Liver (tissue), 9 donors: ENCODE measurements around the gene MYL6B. TPM values are rescaled to one million over a fixed set of nuclear protein-coding genes. Genes with fewer than 3 reads are reported as not detected.

Experiments
- DNase-seq: peaks from one replicate; pipeline ENCODE4 v3.0.0-alpha.2; 2017; ENCODE audit warnings: low spot score
- H3K27ac ChIP-seq, 2 donors: one replicate each; pipeline ENCODE4 v1.7.0; 2013; ENCODE audit warnings: inconsistent platforms in 2 of 2, low read length in 2 of 2, control low read depth in 1 of 2, low read depth in 1 of 2, mild to moderate bottlenecking in 1 of 2
- H3K27me3 ChIP-seq, 4 donors: one replicate each; pipeline versions ENCODE4 v1.6.1 to v1.7.0; 2013; ENCODE audit warnings: low read length in 3 of 4, inconsistent platforms in 1 of 4, mild to moderate bottlenecking in 1 of 4, moderate library complexity in 1 of 4; ENCODE audit not compliant: control insufficient read depth in 4 of 4, insufficient read depth in 4 of 4
- H3K36me3 ChIP-seq, 4 donors: one replicate each; pipeline versions ENCODE4 v1.6.1 to v1.7.0; 2013; ENCODE audit warnings: low read length in 3 of 4, mild to moderate bottlenecking in 3 of 4, low read depth in 1 of 4, moderate library complexity in 1 of 4; ENCODE audit not compliant: control insufficient read depth in 4 of 4, insufficient read depth in 3 of 4
- H3K4me1 ChIP-seq, 4 donors: one replicate each; pipeline versions ENCODE4 v1.6.1 to v1.7.0; 2013; ENCODE audit warnings: low read length in 3 of 4, mild to moderate bottlenecking in 3 of 4, moderate library complexity in 1 of 4; ENCODE audit not compliant: control insufficient read depth in 4 of 4, insufficient read depth in 4 of 4
- H3K4me3 ChIP-seq, 3 donors: one replicate each; pipeline versions ENCODE4 v1.6.1 to v1.7.0; 2013; ENCODE audit warnings: low read length in 3 of 3, control low read depth in 1 of 3, low read depth in 1 of 3, mild to moderate bottlenecking in 1 of 3
- H3K9ac ChIP-seq, 2 donors: one replicate each; pipeline ENCODE4 v1.7.0; 2013; ENCODE audit warnings: low read length in 2 of 2, mild to moderate bottlenecking in 2 of 2, moderate library complexity in 2 of 2, control low read depth in 1 of 2, low read depth in 1 of 2
- H3K9me3 ChIP-seq, 4 donors: one replicate each; pipeline versions ENCODE4 v1.6.1 to v1.7.0; 2013; ENCODE audit warnings: low read length in 3 of 4; ENCODE audit not compliant: control insufficient read depth in 4 of 4
- ATF3 ChIP-seq: IDR thresholded peaks from 2 replicates; pipeline ENCODE4 v1.6.1; 2016; ENCODE audit warnings: antibody characterized with exemption
- CTCF ChIP-seq: fragments of 150-350 bp; IDR thresholded peaks from 2 replicates; pipeline ENCODE4 v1.5.1; 2017; ENCODE audit warnings: improper control_type of control experiment, low read depth, low read length; ENCODE audit not compliant: missing input control
- EGR1 ChIP-seq, 2 donors: IDR thresholded peaks; 2 replicates each; pipeline ENCODE4 v1.6.1; 2016 to 2018; ENCODE audit warnings: antibody characterized with exemption in 2 of 2, low read depth in 2 of 2
- FOXA1 ChIP-seq: IDR thresholded peaks from 2 replicates; pipeline ENCODE4 v1.6.1; 2016; ENCODE audit warnings: antibody characterized with exemption
- FOXA2 ChIP-seq: IDR thresholded peaks from 2 replicates; pipeline ENCODE4 v1.6.1; 2016; ENCODE audit warnings: antibody characterized with exemption
- GABPA ChIP-seq, 2 donors: IDR thresholded peaks in 1 of 2; conservative IDR thresholded peaks in 1 of 2; 2 replicates each; pipeline ENCODE4 v1.6.1; 2016; ENCODE audit warnings: antibody characterized with exemption in 2 of 2, mild to moderate bottlenecking in 1 of 2, moderate library complexity in 1 of 2
- HNF4A ChIP-seq, 2 donors: conservative IDR thresholded peaks; 2 replicates each; pipeline ENCODE4 v1.6.1; 2016; ENCODE audit warnings: antibody characterized with exemption in 2 of 2, mild to moderate bottlenecking in 2 of 2
- HNF4G ChIP-seq: IDR thresholded peaks from 2 replicates; pipeline ENCODE4 v1.6.1; 2016; ENCODE audit warnings: antibody characterized with exemption
- JUND ChIP-seq, 2 donors: IDR thresholded peaks; 2 replicates each; pipeline ENCODE4 v1.6.1; 2016; ENCODE audit warnings: antibody characterized with exemption in 2 of 2
- MAX ChIP-seq: IDR thresholded peaks from 2 replicates; pipeline ENCODE4 v1.6.1; 2016; ENCODE audit warnings: antibody characterized with exemption
- NR2F2 ChIP-seq: IDR thresholded peaks from 2 replicates; pipeline ENCODE4 v1.6.1; 2016; ENCODE audit warnings: antibody characterized with exemption
- RAD21 ChIP-seq, 2 donors: IDR thresholded peaks; 2 replicates each; pipeline ENCODE4 v1.6.1; 2016; ENCODE audit warnings: antibody characterized with exemption in 2 of 2, mild to moderate bottlenecking in 2 of 2
- REST ChIP-seq: IDR thresholded peaks from 2 replicates; pipeline ENCODE4 v1.6.1; 2016; ENCODE audit warnings: antibody characterized with exemption, mild to moderate bottlenecking
- RXRA ChIP-seq, 2 donors: IDR thresholded peaks; 2 replicates each; pipeline ENCODE4 v1.6.1; 2017 to 2018; ENCODE audit warnings: antibody characterized with exemption in 2 of 2, mild to moderate bottlenecking in 1 of 2
- SP1 ChIP-seq: IDR thresholded peaks from 2 replicates; pipeline ENCODE4 v1.6.1; 2018; ENCODE audit warnings: antibody characterized with exemption, mild to moderate bottlenecking
- TAF1 ChIP-seq: conservative IDR thresholded peaks from 2 replicates; pipeline ENCODE4 v1.6.1; 2016; ENCODE audit warnings: antibody characterized with exemption, mild to moderate bottlenecking
- YY1 ChIP-seq: IDR thresholded peaks from 2 replicates; pipeline ENCODE4 v1.6.1; 2016; ENCODE audit warnings: antibody characterized with exemption, mild to moderate bottlenecking
- ZBTB33 ChIP-seq: IDR thresholded peaks from 2 replicates; pipeline ENCODE4 v1.6.1; 2016; ENCODE audit warnings: antibody characterized with exemption
- WGBS: extraction: QIAGEN DNeasy Blood & Tissue Kit; methylation state at CpG from one replicate; pipeline ENCODE4 v1.1.7; 2013; 5-methylcytosine and 5-hydroxymethylcytosine counted together
- polyA plus RNA-seq, 2 donors: library from polyadenylated mRNA; stranded (reverse) in 1 of 2; unstranded in 1 of 2; fragments of 200-250 nt in 1 of 2; fragments of >200 nt in 1 of 2; fragmentation: Nextera tagmentation in 1 of 2; extraction: Ambion mirVana in 1 of 2; gene quantifications; one replicate each; pipeline versions ENCODE4 v1.2.1 to v1.2.3, GENCODE V29; 2013 to 2015
- total RNA-seq, 2 donors: library from RNA; depleted of rRNA; stranded (reverse); fragments of >200 nt; gene quantifications; one replicate each; pipeline ENCODE4 v1.2.3, GENCODE V29; 2014
- donor health status: healthy.
- donor health status: healthy.
- donor health status: healthy.
- donor health status: healthy.
- donor health status: healthy.

The MYL6B gene
- total and polyA plus RNA-seq, 4 donors = 3.7 to 14.2 (median 12.6) TPM

GRCh38 chr12:56189099-56189917 lies 36.9 kb downstream of the MYL6B start, which contains the start of gene SMARCC2:
Gene SMARCC2 (minus strand): TSS chr12:56189483. CDS start chr12:56189461, 22 bp downstream.
- peak; percentile 50 for TF ChIP-seq YY1
- peak; percentile 45 to 55 for TF ChIP-seq RAD21 (IDR thresholded peaks at IDR 0.05)
- TF ChIP-seq TAF1 = no peak
- TF ChIP-seq CTCF = peak; percentile 87
- no peak for TF ChIP-seq JUND (IDR thresholded peaks at IDR 0.05)
- H3K9ac ChIP-seq = peak within 1 kb of the TSS; percentile 41 to 66
- peak; percentile 90 for DNase-seq
- peaks cover 0 to 24% (median 18%) of the 10 kb centered on the region in 4 donors for H3K4me1 ChIP-seq
- peaks cover 5 to 13% (median 12%) of the 10 kb centered on the region in 4 donors for H3K36me3 ChIP-seq
- under 1% methylated on average over 93 of the region's 93 CpGs for WGBS
- H3K9me3 ChIP-seq = no peaks in the 10 kb centered on the region
- no peaks in the 10 kb centered on the region for H3K27me3 ChIP-seq
- H3K4me3 ChIP-seq = peak within 1 kb of the TSS; percentile 74 to 95 (median 76)
- peak within 1 kb of the TSS; percentile 78 to 90 for H3K27ac ChIP-seq

GRCh38 chr12:56189918-56190694 lies 37.7 kb downstream of the MYL6B start:
- WGBS = 2% methylated on average over 42 of the region's 42 CpGs
- H3K36me3 ChIP-seq = peaks cover 2 to 5% (median 5%) of the 10 kb centered on the region in 4 donors
- H3K27me3 ChIP-seq = no peaks in the 10 kb centered on the region
- peaks cover 0 to 24% (median 18%) of the 10 kb centered on the region in 4 donors for H3K4me1 ChIP-seq
- H3K9ac ChIP-seq = peak overlapping the region; percentile 41 to 66
- H3K9me3 ChIP-seq = no peaks in the 10 kb centered on the region
- peak overlapping the region; percentile 61 to 95 (median 74) for H3K4me3 ChIP-seq
- DNase-seq = peak; percentile 97
- H3K27ac ChIP-seq = peak overlapping the region; percentile 78 to 90
- peak in 1 of 2 donors; percentile 32 for TF ChIP-seq RXRA (IDR thresholded peaks at IDR 0.05)
- peak; percentile 6 for TF ChIP-seq NR2F2
- TF ChIP-seq ZBTB33 = no peak
- no peak for TF ChIP-seq RAD21 (IDR thresholded peaks at IDR 0.05)
- peak; percentile 48 to 75 for TF ChIP-seq GABPA (IDR thresholded peaks at IDR 0.05 in 1 of 2, conservative IDR thresholded peaks at IDR 0.05 in 1 of 2)
- TF ChIP-seq EGR1 (IDR thresholded peaks at IDR 0.05; ENCODE audit: low read depth in 2 of 2) = no peak
- no peak for TF ChIP-seq SP1
- TF ChIP-seq REST = no peak
- TF ChIP-seq FOXA2 = no peak
- TF ChIP-seq JUND (IDR thresholded peaks at IDR 0.05) = no peak
- no peak for TF ChIP-seq CTCF
- peak; percentile 41 for TF ChIP-seq MAX
- peak; percentile 17 for TF ChIP-seq YY1
- no peak for TF ChIP-seq FOXA1
- no peak for TF ChIP-seq HNF4A (conservative IDR thresholded peaks at IDR 0.05)
- peak; percentile 99 for TF ChIP-seq ATF3
- no peak for TF ChIP-seq TAF1
- no peak for TF ChIP-seq HNF4G
